HEK293 (cell line): ENCODE data around the gene FADS6.

Source experiments
- KLF1 ChIP-seq: fragments of 450-650 bp; formaldehyde crosslinking; IDR thresholded peaks from 2 replicates; pipeline ENCODE4 v1.5.1; 2016; ENCODE audit warnings: missing biosample characterization, missing genetic modification characterization
- KLF16 ChIP-seq: fragments of 450-650 bp; formaldehyde crosslinking; IDR thresholded peaks from 2 replicates; pipeline ENCODE4 v1.5.1; 2017; ENCODE audit warnings: missing biosample characterization, missing genetic modification characterization
- RBAK ChIP-seq: fragments of 450-650 bp; formaldehyde crosslinking; IDR thresholded peaks from 2 replicates; pipeline ENCODE4 v1.5.1; 2016; ENCODE audit warnings: missing biosample characterization, missing genetic modification characterization
- REST ChIP-seq: fragments of 450-650 bp; formaldehyde crosslinking; IDR thresholded peaks from 2 replicates; pipeline ENCODE4 v1.5.1; 2016; ENCODE audit warnings: missing biosample characterization, missing genetic modification characterization
- ZBTB21 ChIP-seq: fragments of 450-650 bp; formaldehyde crosslinking; IDR thresholded peaks from 2 replicates; pipeline ENCODE4 v1.5.1; 2017; ENCODE audit warnings: missing biosample characterization, missing genetic modification characterization
- ZBTB49 ChIP-seq: fragments of 450-650 bp; formaldehyde crosslinking; IDR thresholded peaks from 2 replicates; pipeline ENCODE4 v1.5.1; 2016; ENCODE audit warnings: missing biosample characterization, missing genetic modification characterization, low read depth
- ZEB2 ChIP-seq: fragments of 450-650 bp; formaldehyde crosslinking; IDR thresholded peaks from 2 replicates; pipeline ENCODE4 v1.5.1; 2016; ENCODE audit warnings: missing biosample characterization, missing genetic modification characterization
- ZNF24 ChIP-seq: fragments of 450-650 bp; formaldehyde crosslinking; IDR thresholded peaks from 2 replicates; pipeline ENCODE4 v1.5.1; 2016; ENCODE audit warnings: missing biosample characterization, missing genetic modification characterization
- ZNF366 ChIP-seq: fragments of 450-650 bp; formaldehyde crosslinking; conservative IDR thresholded peaks from 2 replicates; pipeline ENCODE4 v1.5.1; 2016; ENCODE audit warnings: missing biosample characterization, missing genetic modification characterization
- ZNF549 ChIP-seq: fragments of 450-650 bp; IDR thresholded peaks from 2 replicates; pipeline ENCODE4 v1.5.1; 2018; ENCODE audit warnings: missing biosample characterization, missing genetic modification characterization, mild to moderate bottlenecking, inconsistent platforms, moderate library complexity
- ZNF555 ChIP-seq: fragments of 450-650 bp; formaldehyde crosslinking; conservative IDR thresholded peaks from 2 replicates; pipeline ENCODE4 v1.5.1; 2017; ENCODE audit warnings: missing biosample characterization, mild to moderate bottlenecking, missing genetic modification characterization, inconsistent platforms
- TF ChIP-seq, protein P1 (sequence below): fragments of 450-650 bp; formaldehyde crosslinking; IDR thresholded peaks from 2 replicates; pipeline ENCODE4 v1.5.1; 2016; ENCODE audit warnings: missing biosample characterization, missing genetic modification characterization
- TF ChIP-seq, protein P2 (sequence below): sonication (generic); formaldehyde crosslinking; IDR thresholded peaks from 2 replicates; pipeline ENCODE4 v1.8.1; 2022; ENCODE audit warnings: mild to moderate bottlenecking, moderate library complexity, missing genetic modification reagents

DNA sequence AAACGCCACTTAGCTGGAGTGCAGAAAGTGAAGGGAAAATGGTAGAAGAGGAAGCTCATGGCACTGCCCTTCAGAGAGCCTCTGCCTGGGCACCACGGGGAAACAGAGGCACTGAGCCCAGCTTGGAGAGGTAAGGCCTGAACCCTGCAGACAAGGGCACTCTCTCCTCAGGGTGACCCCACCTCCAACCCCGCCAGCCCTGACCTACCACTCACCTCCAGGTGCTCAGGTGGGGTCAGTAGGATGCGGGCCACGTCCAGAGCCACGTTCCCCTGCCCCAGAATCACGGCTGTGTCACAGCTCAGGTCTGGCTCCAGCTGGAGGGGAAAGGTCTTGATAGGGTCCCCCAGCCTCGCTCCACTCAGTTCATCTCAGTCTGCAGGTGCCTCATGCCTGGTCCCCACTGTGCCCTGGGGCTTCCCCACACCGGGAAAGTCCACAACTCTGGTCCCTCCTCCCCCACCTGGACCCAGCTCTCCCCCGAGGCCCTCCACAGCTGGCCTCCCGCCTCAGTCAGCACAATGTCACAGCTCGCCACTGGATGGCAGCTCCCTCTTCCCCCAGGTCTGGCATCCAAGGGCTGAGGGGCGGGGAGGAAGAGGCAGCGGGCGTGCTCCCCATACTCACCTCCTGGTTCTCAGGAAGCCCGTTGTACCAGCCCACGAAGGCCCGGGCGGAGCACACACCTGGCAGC is 27.8 kb downstream of the FADS6 start:
- TF ChIP-seq ZBTB21 (tag by site-specific recombination) (no peak), ZNF549 (tag by site-specific recombination) (no peak), ZBTB49 (tag by site-specific recombination) (no peak), KLF1 (no peak), REST (no peak), ZNF24 (no peak), RBAK (no peak), ZNF555 (no peak), KLF16 (tag by site-specific recombination) (no peak), ZEB2 (tag by site-specific recombination) (no peak), ZNF366 (tag by site-specific recombination) (no peak)
- TF ChIP-seq, protein P1, sequence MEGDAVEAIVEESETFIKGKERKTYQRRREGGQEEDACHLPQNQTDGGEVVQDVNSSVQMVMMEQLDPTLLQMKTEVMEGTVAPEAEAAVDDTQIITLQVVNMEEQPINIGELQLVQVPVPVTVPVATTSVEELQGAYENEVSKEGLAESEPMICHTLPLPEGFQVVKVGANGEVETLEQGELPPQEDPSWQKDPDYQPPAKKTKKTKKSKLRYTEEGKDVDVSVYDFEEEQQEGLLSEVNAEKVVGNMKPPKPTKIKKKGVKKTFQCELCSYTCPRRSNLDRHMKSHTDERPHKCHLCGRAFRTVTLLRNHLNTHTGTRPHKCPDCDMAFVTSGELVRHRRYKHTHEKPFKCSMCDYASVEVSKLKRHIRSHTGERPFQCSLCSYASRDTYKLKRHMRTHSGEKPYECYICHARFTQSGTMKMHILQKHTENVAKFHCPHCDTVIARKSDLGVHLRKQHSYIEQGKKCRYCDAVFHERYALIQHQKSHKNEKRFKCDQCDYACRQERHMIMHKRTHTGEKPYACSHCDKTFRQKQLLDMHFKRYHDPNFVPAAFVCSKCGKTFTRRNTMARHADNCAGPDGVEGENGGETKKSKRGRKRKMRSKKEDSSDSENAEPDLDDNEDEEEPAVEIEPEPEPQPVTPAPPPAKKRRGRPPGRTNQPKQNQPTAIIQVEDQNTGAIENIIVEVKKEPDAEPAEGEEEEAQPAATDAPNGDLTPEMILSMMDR (tag by site-specific recombination): 0 out of 2 replicates have a peak, but pooled peaks have one; percentile 41
- TF ChIP-seq, protein P2, sequence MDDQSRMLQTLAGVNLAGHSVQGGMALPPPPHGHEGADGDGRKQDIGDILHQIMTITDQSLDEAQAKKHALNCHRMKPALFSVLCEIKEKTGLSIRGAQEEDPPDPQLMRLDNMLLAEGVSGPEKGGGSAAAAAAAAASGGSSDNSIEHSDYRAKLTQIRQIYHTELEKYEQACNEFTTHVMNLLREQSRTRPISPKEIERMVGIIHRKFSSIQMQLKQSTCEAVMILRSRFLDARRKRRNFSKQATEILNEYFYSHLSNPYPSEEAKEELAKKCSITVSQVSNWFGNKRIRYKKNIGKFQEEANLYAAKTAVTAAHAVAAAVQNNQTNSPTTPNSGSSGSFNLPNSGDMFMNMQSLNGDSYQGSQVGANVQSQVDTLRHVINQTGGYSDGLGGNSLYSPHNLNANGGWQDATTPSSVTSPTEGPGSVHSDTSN (CRISPR knock-in tag): no peak
